Measurements from ENCODE around the gene EML6.

DNA sequence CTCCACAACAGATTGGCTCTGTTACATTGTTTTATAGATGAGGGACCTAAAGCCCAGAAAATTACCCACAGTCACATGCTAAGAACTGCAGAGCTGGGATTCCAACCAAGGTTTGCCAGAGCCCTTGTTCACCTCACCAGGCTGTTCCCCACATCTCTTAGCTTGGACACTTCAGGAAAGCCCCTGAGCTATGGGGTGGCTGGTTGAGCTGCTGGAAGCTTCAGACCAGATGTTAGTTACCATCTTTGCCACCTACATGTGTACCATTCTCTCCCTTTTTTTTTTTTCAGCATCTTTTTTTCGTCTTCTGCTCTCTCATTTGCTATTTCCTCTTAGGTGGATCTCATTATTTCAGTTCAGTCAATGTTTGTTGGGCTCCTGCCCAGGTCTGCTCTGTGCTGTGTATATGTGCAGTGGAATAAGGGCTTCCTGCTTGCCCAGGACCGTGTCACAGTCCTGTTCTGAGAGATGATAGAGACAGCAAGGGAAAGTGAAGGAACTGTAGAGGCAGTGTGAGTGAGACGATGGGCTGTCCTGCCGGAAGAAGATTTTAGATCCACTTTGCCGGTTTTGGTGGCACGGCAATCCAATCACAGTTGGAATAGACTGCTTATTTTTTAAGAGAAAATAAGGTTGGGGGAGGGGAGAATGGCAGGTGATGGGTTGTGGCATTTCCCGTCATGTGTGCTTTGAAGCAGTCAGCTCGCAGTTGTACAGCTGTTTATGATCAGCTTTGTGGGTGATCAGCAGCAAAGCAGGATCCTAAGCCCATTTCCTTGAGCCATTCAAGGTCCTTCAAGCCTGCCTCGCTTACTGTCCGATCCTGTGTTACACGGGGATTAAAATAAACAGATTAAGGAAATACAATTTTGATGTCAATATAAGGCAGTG, 174.2 kb downstream of the EML6 start:
- TF ChIP-seq GATA2 (IDR thresholded peaks at IDR 0.05; ENCODE audit: low read depth, low read length) = no peak
- no peak for TF ChIP-seq GATA3 (IDR thresholded peaks at IDR 0.05; ENCODE audit: low read depth, low read length)

All from SH-SY5Y (cell line).